Skeletal muscle satellite cell (primary cell): ENCODE data around the gene ZBTB25.

Experiments used
- H3K27me3 ChIP-seq: 2 replicates; pipeline ENCODE4 v1.7.0; 2013; ENCODE audit warnings: low read length; ENCODE audit not compliant: control insufficient read depth, insufficient read depth
- H3K36me3 ChIP-seq: 2 replicates; pipeline ENCODE4 v1.7.0; 2013; ENCODE audit warnings: mild to moderate bottlenecking, control low read depth, low read length; ENCODE audit not compliant: insufficient read depth
- H3K4me1 ChIP-seq: 2 replicates; pipeline ENCODE4 v1.7.0; 2013; ENCODE audit warnings: low read length; ENCODE audit not compliant: control insufficient read depth, insufficient read depth
- H3K4me2 ChIP-seq: 2 replicates; pipeline ENCODE4 v1.7.0; 2013; ENCODE audit warnings: mild to moderate bottlenecking, low read length
- H3K4me3 ChIP-seq: 2 replicates; pipeline ENCODE4 v1.7.0; 2013; ENCODE audit warnings: low read length
- H3K9ac ChIP-seq: 2 replicates; pipeline ENCODE4 v1.7.0; 2013; ENCODE audit warnings: mild to moderate bottlenecking, low read depth, low read length, moderate library complexity
- H3K9me3 ChIP-seq: replicated peaks from 2 replicates; pipeline ENCODE4 v1.7.0; 2013; ENCODE audit warnings: mild to moderate bottlenecking, control low read depth, low read length

The ZBTB25 gene

DNA sequence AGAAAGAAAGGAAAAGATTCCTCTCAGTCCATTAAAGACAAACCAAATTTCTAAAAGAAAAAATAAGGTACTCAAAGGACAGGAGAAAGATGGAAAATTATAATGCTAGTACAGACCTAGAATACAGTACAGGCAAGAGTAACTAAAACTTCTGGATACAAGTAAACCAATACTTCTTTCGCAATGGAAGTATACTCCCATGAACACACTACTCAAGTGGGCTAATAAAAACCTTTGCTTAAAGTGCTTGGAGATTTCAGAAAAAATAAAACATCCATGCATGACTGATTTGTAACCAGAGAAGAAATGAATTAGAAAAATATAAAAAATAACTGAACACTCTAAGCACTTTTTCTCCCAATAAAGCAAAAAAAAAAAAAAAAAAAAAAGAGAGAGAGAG, 3.5 kb downstream of the ZBTB25 start:
- H3K27me3 ChIP-seq, result no peaks in the 10 kb centered on the region
- no peak overlapping the region for H3K4me3 ChIP-seq
- H3K9ac ChIP-seq, result no peak overlapping the region
- H3K4me2 ChIP-seq, result no peak overlapping the region
- H3K4me1 ChIP-seq, result peaks cover 30% of the 10 kb centered on the region
- H3K9me3 ChIP-seq, result no peaks in the 10 kb centered on the region
- H3K36me3 ChIP-seq, result peaks cover 6% of the 10 kb centered on the region

DNA sequence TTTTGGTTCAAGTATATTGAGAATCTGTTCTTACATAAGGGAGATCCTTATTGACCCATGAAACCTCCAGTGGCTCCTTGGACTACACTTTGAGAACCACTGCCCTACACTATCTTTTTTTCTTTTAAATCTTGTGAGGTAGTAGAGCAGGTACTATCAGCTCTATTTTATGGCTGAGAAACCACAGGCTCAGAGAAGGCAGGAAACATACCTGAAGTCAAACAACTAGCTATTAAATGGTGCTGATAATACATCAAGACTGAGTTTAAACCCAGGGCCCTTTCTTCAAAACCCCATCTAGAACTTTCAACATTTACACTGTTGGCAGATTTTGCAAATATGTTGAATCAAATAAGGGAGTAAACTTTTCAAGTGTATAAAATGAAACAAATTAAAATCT, 6.9 kb downstream of the ZBTB25 start:
- H3K4me1 ChIP-seq, result peaks cover 21% of the 10 kb centered on the region
- no peaks in the 10 kb centered on the region for H3K9me3 ChIP-seq
- H3K9ac ChIP-seq, result no peak overlapping the region
- H3K36me3 ChIP-seq, result peaks cover 12% of the 10 kb centered on the region
- no peak overlapping the region for H3K4me3 ChIP-seq
- no peaks in the 10 kb centered on the region for H3K27me3 ChIP-seq
- H3K4me2 ChIP-seq, result no peak overlapping the region

DNA sequence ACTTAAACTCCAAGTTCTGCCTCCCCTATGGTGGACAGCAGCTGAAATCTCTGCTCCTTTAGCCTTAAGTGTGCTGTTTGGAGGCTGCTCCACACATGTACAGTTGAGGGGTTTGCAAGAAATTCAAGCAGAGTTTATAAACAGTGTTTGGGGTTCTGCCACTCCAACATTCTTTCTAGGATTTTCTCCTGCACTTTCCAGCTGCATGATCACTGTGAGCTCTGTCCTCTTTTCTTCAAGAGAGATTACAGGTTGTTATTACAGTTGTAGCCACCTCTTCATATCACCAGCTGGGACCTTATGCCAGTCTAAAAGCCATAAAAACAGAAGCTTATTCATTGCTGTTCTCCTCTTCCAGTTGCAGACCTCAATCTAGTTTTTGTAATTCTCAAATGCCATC, 8.4 kb downstream of the ZBTB25 start:
- no peak overlapping the region for H3K4me2 ChIP-seq
- H3K4me1 ChIP-seq, result peaks cover 6% of the 10 kb centered on the region
- no peaks in the 10 kb centered on the region for H3K9me3 ChIP-seq
- peaks cover 13% of the 10 kb centered on the region for H3K36me3 ChIP-seq
- H3K9ac ChIP-seq, result no peak overlapping the region
- H3K4me3 ChIP-seq, result no peak overlapping the region
- H3K27me3 ChIP-seq, result no peaks in the 10 kb centered on the region

DNA sequence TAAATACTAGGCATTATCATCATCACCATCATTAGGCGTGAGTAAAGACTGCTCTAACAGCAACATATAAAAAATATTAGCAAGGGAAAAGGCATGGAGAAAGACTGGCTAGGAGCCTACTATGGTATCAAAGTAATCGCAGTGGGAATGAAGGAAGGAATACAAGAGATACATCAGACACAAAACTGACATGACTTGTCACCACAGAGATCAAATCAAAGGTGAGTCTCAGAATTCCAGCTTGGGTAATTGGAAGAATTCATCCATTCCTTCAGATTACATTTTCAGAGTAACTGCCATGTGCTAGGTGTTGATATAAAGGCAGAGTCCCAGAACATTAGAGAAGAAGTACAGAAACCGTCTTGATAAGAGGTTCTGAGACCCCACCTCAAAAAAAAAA, 10.2 kb downstream of the ZBTB25 start:
- Histone ChIP-seq H3K4me3 (no peak overlapping the region), H3K4me2 (no peak overlapping the region), H3K9ac (no peak overlapping the region), H3K9me3 (no peaks in the 10 kb centered on the region), H3K36me3 (peaks cover 11% of the 10 kb centered on the region), H3K27me3 (no peaks in the 10 kb centered on the region), H3K4me1 (no peaks in the 10 kb centered on the region)

DNA sequence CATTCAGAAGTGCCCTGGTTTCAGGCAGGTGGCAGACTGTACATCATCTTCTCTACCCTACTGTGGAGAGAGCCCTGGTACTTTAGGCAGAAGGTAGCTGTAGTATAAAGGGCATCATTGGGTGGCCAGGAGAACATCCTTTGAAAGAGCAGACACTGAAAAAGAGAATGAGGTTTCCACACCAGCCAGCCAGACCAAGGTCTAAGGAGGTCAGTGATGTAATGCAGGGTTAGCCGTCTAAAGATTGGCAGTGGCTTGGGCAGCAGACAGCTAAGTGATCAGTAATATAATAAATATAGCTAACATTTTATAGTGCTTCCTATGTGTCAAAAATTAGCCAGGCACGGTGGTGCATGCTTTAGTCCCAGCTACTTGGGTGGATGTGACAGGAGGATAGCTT, 12.0 kb downstream of the ZBTB25 start:
- H3K9ac ChIP-seq, result no peak overlapping the region
- H3K4me1 ChIP-seq, result no peaks in the 10 kb centered on the region
- H3K36me3 ChIP-seq, result peaks cover 25% of the 10 kb centered on the region
- no peaks in the 10 kb centered on the region for H3K27me3 ChIP-seq
- H3K4me3 ChIP-seq, result no peak overlapping the region
- H3K9me3 ChIP-seq, result no peaks in the 10 kb centered on the region
- no peak overlapping the region for H3K4me2 ChIP-seq

DNA sequence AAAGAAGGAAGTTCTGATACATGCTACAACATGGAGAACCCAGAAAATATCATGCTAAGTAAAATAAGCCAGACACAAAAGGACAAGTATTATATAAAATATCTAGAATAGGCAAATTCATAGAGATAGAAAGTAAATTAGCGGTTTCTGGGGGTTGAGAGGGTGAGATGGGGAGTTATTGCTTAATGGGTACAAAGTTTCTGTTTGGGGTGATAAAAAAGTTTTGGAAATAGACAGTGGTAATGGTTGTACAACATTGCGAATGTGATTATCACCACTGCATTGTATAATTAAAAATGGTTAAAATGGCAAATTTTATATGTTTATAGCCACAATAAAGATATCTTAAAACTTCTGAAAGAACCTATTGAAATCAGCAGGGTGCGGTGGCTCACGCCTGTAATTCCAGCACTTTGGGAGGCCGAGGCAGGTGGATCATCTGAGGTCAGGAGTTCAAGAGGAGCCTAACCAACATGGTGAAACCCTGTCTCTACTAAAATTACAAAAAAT, 15.0 kb downstream of the ZBTB25 start:
- Histone ChIP-seq H3K4me2 (no peak overlapping the region), H3K4me3 (no peak overlapping the region), H3K36me3 (peaks cover 19% of the 10 kb centered on the region)

DNA sequence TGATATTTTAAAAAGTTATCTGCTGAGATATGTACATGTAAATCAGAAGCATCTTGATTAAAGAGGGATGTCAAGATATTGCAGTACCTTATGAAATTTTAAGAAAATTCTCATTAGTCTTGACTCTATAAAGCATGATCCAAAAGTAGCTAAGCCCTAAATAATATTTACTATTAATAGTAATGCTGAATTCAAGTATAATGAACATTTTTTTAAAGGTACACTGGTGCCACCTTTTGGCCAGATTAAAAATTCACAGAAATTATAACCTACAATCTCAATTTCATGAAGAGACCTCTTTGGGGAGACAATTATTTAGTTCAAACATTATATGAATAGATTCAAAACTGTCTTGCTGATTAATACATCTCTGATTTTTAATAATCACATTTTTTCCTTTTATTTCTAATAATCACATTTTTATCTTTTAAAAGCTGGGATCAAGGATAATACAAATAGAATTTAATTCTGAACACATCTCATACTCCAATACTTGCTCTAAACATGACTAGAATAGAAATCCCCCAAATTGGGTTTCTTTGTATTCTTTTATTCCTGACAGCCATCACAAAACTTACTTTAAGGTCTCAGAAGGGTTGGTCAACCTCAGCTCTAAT, 24.9 kb downstream of the ZBTB25 start:
- H3K9me3 ChIP-seq, result no peaks in the 10 kb centered on the region
- H3K4me3 ChIP-seq, result no peak overlapping the region
- H3K9ac ChIP-seq, result no peak overlapping the region
- no peak overlapping the region for H3K4me2 ChIP-seq
- H3K4me1 ChIP-seq, result no peaks in the 10 kb centered on the region
- H3K36me3 ChIP-seq, result no peaks in the 10 kb centered on the region
- no peaks in the 10 kb centered on the region for H3K27me3 ChIP-seq

More for the DNA sequence above, 15.0 kb downstream of the ZBTB25 start:
- H3K27me3 ChIP-seq, result no peaks in the 10 kb centered on the region
- H3K4me1 ChIP-seq, result no peaks in the 10 kb centered on the region
- no peak overlapping the region for H3K9ac ChIP-seq
- no peaks in the 10 kb centered on the region for H3K9me3 ChIP-seq

DNA sequence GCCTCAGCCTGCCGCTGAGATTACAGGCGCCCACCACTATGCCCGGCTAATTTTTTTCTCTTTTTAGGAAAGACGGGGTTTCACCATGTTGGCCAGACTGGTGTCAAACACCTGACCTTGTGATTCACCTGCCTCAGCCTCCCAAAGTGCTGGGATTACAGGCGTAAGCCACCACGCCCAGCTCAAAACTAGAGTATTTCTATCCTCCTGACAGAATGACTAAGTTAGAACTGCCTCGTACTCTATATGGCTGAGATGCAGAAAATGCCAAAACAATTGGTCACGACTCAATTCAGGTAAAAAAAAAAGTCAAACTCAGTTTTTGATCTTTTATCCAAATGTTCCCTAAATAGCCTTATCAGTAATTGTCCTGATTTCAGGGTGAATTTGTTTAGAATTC, 27.2 kb downstream of the ZBTB25 start:
- no peaks in the 10 kb centered on the region for H3K9me3 ChIP-seq
- H3K4me1 ChIP-seq, result no peaks in the 10 kb centered on the region
- H3K4me3 ChIP-seq, result no peak overlapping the region
- no peak overlapping the region for H3K4me2 ChIP-seq
- no peaks in the 10 kb centered on the region for H3K27me3 ChIP-seq
- H3K36me3 ChIP-seq, result no peaks in the 10 kb centered on the region
- no peak overlapping the region for H3K9ac ChIP-seq

DNA sequence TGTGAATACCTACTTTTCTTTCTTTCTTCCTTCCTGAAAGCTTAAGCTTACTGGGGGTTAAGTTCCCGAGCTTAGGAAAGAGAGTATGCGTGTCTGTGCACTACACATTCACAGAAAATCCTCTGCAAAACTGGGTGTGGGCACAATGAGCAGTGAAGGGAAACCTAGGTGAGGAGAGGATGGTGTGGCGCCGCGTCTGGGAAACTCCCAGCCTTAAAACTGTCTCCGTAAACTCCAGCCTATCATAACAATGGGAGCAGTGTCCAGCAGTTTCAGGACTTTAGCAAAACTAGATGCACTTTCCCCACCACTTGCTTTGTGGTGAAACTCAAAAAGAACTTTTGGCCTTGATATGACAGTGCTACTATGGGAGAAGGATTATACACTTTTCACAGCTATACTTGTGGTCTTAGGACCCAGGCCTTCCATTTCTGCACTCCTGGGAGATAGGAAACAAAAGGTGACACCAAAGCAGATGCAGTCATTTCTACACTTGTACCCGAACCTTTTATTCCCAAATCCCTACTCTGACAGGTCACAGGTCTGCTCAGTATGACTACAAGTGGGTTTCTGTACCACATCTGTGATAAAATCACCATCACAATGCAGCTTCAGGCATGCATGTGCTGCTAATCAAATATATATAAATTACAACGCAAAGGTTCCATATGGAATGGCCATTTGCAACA, 27.9 kb downstream of the ZBTB25 start:
- Histone ChIP-seq H3K9ac (no peak overlapping the region), H3K4me2 (no peak overlapping the region), H3K36me3 (no peaks in the 10 kb centered on the region), H3K4me3 (no peak overlapping the region), H3K4me1 (no peaks in the 10 kb centered on the region), H3K27me3 (no peaks in the 10 kb centered on the region), H3K9me3 (no peaks in the 10 kb centered on the region)

DNA sequence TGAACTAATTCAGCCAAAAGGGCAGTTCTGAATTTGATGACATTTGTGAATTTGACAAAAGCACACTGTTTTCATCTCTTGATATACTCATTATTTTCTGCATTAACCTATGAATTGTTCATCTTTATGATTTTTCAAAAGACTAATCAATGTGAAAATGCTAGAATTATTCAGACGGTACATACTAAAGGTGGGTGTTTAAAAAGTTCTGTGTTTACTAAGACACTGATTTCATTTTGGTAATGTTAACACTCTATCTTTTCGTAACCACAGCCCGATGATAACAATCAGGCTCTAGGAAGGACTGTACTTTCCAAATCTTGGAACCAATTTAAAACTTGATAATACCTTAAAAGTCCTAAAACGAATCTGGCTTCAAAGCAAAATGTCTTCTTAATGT, 28.9 kb downstream of the ZBTB25 start:
- H3K9me3 ChIP-seq, result no peaks in the 10 kb centered on the region
- H3K9ac ChIP-seq, result no peak overlapping the region
- H3K4me3 ChIP-seq, result no peak overlapping the region
- H3K4me2 ChIP-seq, result no peak overlapping the region
- H3K36me3 ChIP-seq, result no peaks in the 10 kb centered on the region
- H3K27me3 ChIP-seq, result no peaks in the 10 kb centered on the region
- no peaks in the 10 kb centered on the region for H3K4me1 ChIP-seq

DNA sequence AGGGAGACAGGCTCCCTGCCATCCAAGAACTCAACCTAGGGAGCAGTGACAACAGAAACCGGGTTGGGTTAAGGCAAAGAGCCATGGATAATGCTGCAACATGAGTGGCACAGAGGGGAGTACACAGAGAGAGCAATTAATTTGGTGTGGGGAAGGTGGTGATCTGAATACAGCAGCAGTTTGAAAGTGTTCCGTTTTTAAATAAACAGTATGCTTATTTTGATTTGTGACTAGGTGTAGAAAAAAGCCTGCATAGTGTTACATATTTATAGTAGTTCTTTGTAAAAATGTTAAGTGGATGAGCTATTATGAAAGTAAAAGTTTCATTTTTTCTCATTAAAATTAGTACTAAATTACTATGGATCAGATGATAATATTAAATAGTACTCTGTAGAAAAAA, 29.6 kb downstream of the ZBTB25 start:
- no peak overlapping the region for H3K4me2 ChIP-seq
- H3K9me3 ChIP-seq, result no peaks in the 10 kb centered on the region
- H3K4me3 ChIP-seq, result no peak overlapping the region
- no peaks in the 10 kb centered on the region for H3K4me1 ChIP-seq
- no peaks in the 10 kb centered on the region for H3K27me3 ChIP-seq
- H3K9ac ChIP-seq, result no peak overlapping the region
- H3K36me3 ChIP-seq, result no peaks in the 10 kb centered on the region

DNA sequence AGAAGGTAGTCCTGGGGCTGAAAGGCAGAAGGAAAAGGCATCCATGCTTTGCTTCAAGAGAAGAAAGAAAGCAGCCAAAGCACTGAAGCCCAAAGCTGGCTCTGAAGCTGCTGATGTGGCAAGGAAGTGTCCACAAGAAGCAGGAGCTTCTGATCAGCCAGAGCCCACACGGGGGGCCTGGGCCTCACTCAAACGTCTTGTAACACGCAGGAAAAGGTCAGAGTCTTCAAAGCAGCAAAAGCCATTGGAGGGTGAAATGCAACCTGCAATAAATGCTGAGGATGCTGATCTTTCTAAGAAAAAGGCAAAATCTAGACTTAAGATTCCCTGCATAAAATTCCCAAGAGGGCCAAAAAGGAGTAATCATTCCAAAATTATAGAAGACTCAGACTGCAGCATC, 35.2 kb downstream of the ZBTB25 start:
- Histone ChIP-seq H3K9ac (no peak overlapping the region), H3K4me3 (no peak overlapping the region), H3K9me3 (no peaks in the 10 kb centered on the region), H3K4me2 (no peak overlapping the region), H3K27me3 (no peaks in the 10 kb centered on the region), H3K4me1 (peaks cover 9% of the 10 kb centered on the region), H3K36me3 (no peaks in the 10 kb centered on the region)
